Measurements from ENCODE around the gene OPCML. TPM values are rescaled to one million over a fixed set of nuclear protein-coding genes. Genes with fewer than 3 reads are reported as not detected.

Gene OPCML
- total and polyA plus RNA-seq, 5 donors, result 0.14 to 2.8 (median 1.1) TPM

DNA sequence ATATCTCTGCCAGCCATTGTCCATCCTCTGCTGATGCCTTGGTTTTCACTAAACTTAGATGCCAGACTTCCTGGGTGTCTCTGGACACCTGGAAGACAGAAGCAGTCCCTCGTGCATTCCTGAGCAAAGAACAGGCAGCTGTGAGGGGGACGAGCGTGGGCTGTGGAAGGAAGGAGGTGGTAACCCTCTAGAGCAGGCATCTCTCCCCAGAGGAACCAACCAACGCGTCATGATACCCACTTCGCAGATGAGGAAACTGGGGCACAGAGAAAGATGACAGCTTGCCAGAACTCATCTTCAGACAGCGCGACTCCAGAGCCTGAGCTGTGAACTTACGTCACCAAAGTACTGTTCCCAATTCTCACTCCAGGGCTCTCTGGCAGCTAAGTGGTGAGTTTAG is 123.4 kb downstream of the OPCML start:
- no peaks in the 10 kb centered on the region for H3K27me3 ChIP-seq (ENCODE audit: control insufficient read depth, insufficient read depth)
- H3K4me1 ChIP-seq (ENCODE audit: control insufficient read depth, insufficient read depth, low read length), result no peaks in the 10 kb centered on the region
- no peak for DNase-seq
- ATAC-seq, result no peak
- no peaks in the 10 kb centered on the region for H3K9me3 ChIP-seq (ENCODE audit: control insufficient read depth, low read length)
- no peak overlapping the region for H3K4me3 ChIP-seq (ENCODE audit: low read length)
- no peak overlapping the region for H3K27ac ChIP-seq (ENCODE audit: low read length)
- intact Hi-C loops (cut with DNase I), result no loop called here
- WGBS, result 86% methylated on average over 9 of the region's 9 CpGs

DNA sequence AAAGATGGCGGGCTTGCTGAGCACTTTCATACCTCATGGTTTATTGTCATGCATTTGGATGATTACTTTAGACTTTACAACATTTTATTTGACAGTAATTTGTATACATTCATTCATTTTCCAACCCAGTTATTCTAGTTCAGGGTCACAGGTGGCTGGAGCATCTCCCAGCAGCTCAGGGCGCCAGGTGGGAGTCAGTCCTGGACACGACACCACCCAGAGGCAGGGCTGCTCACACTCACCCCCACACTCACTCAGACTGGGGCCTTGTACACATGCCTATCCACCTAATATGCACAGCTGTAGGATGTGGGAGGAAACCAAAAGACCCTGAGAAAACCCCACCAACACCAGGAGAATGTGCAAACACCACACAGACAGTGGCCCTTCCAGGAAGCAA is 123.9 kb downstream of the OPCML start:
- Histone ChIP-seq H3K27me3 (ENCODE audit: control insufficient read depth, insufficient read depth) (no peaks in the 10 kb centered on the region), H3K4me1 (ENCODE audit: control insufficient read depth, insufficient read depth, low read length) (no peaks in the 10 kb centered on the region), H3K27ac (ENCODE audit: low read length) (no peak overlapping the region), H3K9me3 (ENCODE audit: control insufficient read depth, low read length) (no peaks in the 10 kb centered on the region), H3K4me3 (ENCODE audit: low read length) (no peak overlapping the region)
- intact Hi-C loops (cut with DNase I), result no loop called here
- DNase-seq, result no peak
- WGBS, result 96% methylated on average over 3 of the region's 3 CpGs
- ATAC-seq, result no peak

GRCh38 chr11:133406489-133406888 is 125.8 kb downstream of the OPCML start:
- no peak for DNase-seq

GRCh38 chr11:133403900-133404299 is 128.4 kb downstream of the OPCML start:
- Histone ChIP-seq H3K4me1 (ENCODE audit: control insufficient read depth, insufficient read depth, low read length) (peaks cover 2% of the 10 kb centered on the region), H3K27me3 (ENCODE audit: control insufficient read depth, insufficient read depth) (no peaks in the 10 kb centered on the region), H3K4me3 (ENCODE audit: low read length) (no peak overlapping the region), H3K27ac (ENCODE audit: low read length) (no peak overlapping the region), H3K9me3 (ENCODE audit: control insufficient read depth, low read length) (no peaks in the 10 kb centered on the region)
- 86% methylated on average over 6 of the region's 6 CpGs for WGBS
- intact Hi-C loops (cut with DNase I), result no loop called here
- DNase-seq, result peak in 1 of 3 donors; percentile 32
- no peak for ATAC-seq

More at GRCh38 chr11:133406489-133406888, 125.8 kb downstream of the OPCML start:
- Histone ChIP-seq H3K4me1 (ENCODE audit: control insufficient read depth, insufficient read depth, low read length) (no peaks in the 10 kb centered on the region), H3K27ac (ENCODE audit: low read length) (no peak overlapping the region), H3K4me3 (ENCODE audit: low read length) (no peak overlapping the region), H3K9me3 (ENCODE audit: control insufficient read depth, low read length) (no peaks in the 10 kb centered on the region), H3K27me3 (ENCODE audit: control insufficient read depth, insufficient read depth) (no peaks in the 10 kb centered on the region)
- intact Hi-C loops (cut with DNase I), result no loop called here
- no peak for ATAC-seq
- WGBS, result 85% methylated on average over 4 of the region's 4 CpGs

GRCh38 chr11:133402551-133402950 is 129.8 kb downstream of the OPCML start:
- Histone ChIP-seq H3K27ac (ENCODE audit: low read length) (no peak overlapping the region), H3K9me3 (ENCODE audit: control insufficient read depth, low read length) (no peaks in the 10 kb centered on the region), H3K4me1 (ENCODE audit: control insufficient read depth, insufficient read depth, low read length) (peaks cover 2% of the 10 kb centered on the region), H3K4me3 (ENCODE audit: low read length) (no peak overlapping the region), H3K27me3 (ENCODE audit: control insufficient read depth, insufficient read depth) (no peaks in the 10 kb centered on the region)
- intact Hi-C loops (cut with DNase I), result no loop called here
- DNase-seq, result no peak
- ATAC-seq, result no peak
- 91% methylated on average over 4 of the region's 4 CpGs for WGBS

GRCh38 chr11:133399855-133400625 is 132.3 kb downstream of the OPCML start:
- ATAC-seq (no peak), DNase-seq (no peak)
- 63% methylated on average over 7 of the region's 7 CpGs for WGBS
- H3K9me3 ChIP-seq (ENCODE audit: control insufficient read depth, low read length), result no peaks in the 10 kb centered on the region
- intact Hi-C loops (cut with DNase I), result no loop called here
- H3K27ac ChIP-seq (ENCODE audit: low read length), result no peak overlapping the region
- no peaks in the 10 kb centered on the region for H3K27me3 ChIP-seq (ENCODE audit: control insufficient read depth, insufficient read depth)
- no peak overlapping the region for H3K4me3 ChIP-seq (ENCODE audit: low read length)
- H3K4me1 ChIP-seq (ENCODE audit: control insufficient read depth, insufficient read depth, low read length), result peaks cover 2% of the 10 kb centered on the region

GRCh38 chr11:133399294-133399693 is 133.0 kb downstream of the OPCML start:
- no peak for ATAC-seq
- intact Hi-C loops (cut with DNase I), result no loop called here
- Histone ChIP-seq H3K27me3 (ENCODE audit: control insufficient read depth, insufficient read depth) (no peaks in the 10 kb centered on the region), H3K4me1 (ENCODE audit: control insufficient read depth, insufficient read depth, low read length) (peaks cover 2% of the 10 kb centered on the region), H3K9me3 (ENCODE audit: control insufficient read depth, low read length) (no peaks in the 10 kb centered on the region), H3K27ac (ENCODE audit: low read length) (no peak overlapping the region), H3K4me3 (ENCODE audit: low read length) (no peak overlapping the region)
- 77% methylated on average over 2 of the region's 2 CpGs for WGBS
- DNase-seq, result no peak

DNA sequence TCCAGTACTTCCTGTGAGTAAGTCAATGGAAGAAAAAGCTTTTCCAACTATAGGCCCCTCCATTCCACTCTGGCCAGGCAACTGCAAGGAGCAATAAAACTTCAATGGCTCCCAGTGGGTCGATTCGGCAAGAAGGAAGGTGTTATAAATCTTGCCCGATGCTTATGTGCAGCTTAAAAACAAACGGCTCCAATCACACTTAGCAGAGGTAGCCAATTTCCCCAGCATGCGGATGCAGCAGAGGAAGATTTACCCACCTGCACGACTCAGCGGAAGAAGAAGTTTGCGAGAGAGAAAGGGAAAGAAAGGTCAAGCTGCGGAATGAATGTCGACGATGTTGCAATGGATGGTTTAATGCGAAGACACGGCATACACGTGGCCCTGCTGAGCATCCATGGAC is 141.5 kb downstream of the OPCML start:
- H3K4me3 ChIP-seq (ENCODE audit: low read length), result no peak overlapping the region
- DNase-seq (no peak), ATAC-seq (no peak)
- 91% methylated on average over 14 of the region's 14 CpGs for WGBS
- no peaks in the 10 kb centered on the region for H3K27me3 ChIP-seq (ENCODE audit: control insufficient read depth, insufficient read depth)
- peaks cover 2% of the 10 kb centered on the region for H3K4me1 ChIP-seq (ENCODE audit: control insufficient read depth, insufficient read depth, low read length)
- H3K9me3 ChIP-seq (ENCODE audit: control insufficient read depth, low read length), result no peaks in the 10 kb centered on the region
- intact Hi-C loops (cut with DNase I), result no loop called here
- no peak overlapping the region for H3K27ac ChIP-seq (ENCODE audit: low read length)

- peaks cover 2% of the 10 kb centered on the region for H3K4me1 ChIP-seq (ENCODE audit: control insufficient read depth, insufficient read depth, low read length)
- no peak overlapping the region for H3K27ac ChIP-seq (ENCODE audit: low read length)
- DNase-seq, result no peak
- H3K27me3 ChIP-seq (ENCODE audit: control insufficient read depth, insufficient read depth), result no peaks in the 10 kb centered on the region
- no peak for ATAC-seq
- intact Hi-C loops (cut with DNase I), result no loop called here
- no peak overlapping the region for H3K4me3 ChIP-seq (ENCODE audit: low read length)
- WGBS, result 95% methylated on average over 5 of the region's 5 CpGs
- H3K9me3 ChIP-seq (ENCODE audit: control insufficient read depth, low read length), result no peaks in the 10 kb centered on the region
Observed at GRCh38 chr11:133388975-133389568, 143.2 kb downstream of the OPCML start.

DNA sequence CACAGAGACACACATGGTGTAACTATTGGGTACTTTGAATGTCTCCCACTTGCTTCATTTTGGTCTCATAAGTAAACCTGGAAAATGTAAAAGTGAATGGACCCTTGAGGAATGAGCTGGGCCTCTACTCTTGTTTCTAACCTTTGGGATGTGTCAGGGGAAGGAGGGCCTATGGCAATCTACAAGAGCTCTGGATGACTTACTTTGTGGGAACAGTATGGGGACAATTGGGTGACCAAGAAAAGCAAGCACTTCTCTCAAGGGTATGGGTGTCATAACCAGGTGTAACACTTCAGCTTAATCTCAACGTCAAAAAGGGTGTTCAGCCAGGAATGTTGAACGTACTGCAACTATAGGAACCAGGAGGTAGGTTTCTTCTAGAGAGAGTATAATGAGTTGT is 144.0 kb downstream of the OPCML start:
- intact Hi-C loops (cut with DNase I), result no loop called here
- ATAC-seq, result no peak
- 82% methylated on average over 2 of the region's 2 CpGs for WGBS

GRCh38 chr11:133386852-133387251 is 145.4 kb downstream of the OPCML start:
- Histone ChIP-seq H3K27me3 (ENCODE audit: control insufficient read depth, insufficient read depth) (no peaks in the 10 kb centered on the region), H3K4me1 (ENCODE audit: control insufficient read depth, insufficient read depth, low read length) (peaks cover 2% of the 10 kb centered on the region), H3K27ac (ENCODE audit: low read length) (peak overlapping the region; percentile 70), H3K9me3 (ENCODE audit: control insufficient read depth, low read length) (no peaks in the 10 kb centered on the region), H3K4me3 (ENCODE audit: low read length) (no peak overlapping the region)
- WGBS, result 29% methylated on average over 4 of the region's 4 CpGs
- ATAC-seq (peak; percentile 34 to 67), DNase-seq (peak in 1 of 3 donors; percentile 40)
- intact Hi-C loops (cut with DNase I), result no loop called here

More for the DNA sequence above, 144.0 kb downstream of the OPCML start:
- no peak overlapping the region for H3K4me3 ChIP-seq (ENCODE audit: low read length)
- H3K27me3 ChIP-seq (ENCODE audit: control insufficient read depth, insufficient read depth), result no peaks in the 10 kb centered on the region
- DNase-seq, result no peak
- no peaks in the 10 kb centered on the region for H3K9me3 ChIP-seq (ENCODE audit: control insufficient read depth, low read length)
- peaks cover 2% of the 10 kb centered on the region for H3K4me1 ChIP-seq (ENCODE audit: control insufficient read depth, insufficient read depth, low read length)
- H3K27ac ChIP-seq (ENCODE audit: low read length), result no peak overlapping the region

All from right cardiac atrium (tissue), 5 donors.